Measurements from ENCODE around the gene ADCY10.
"Not testable (repeated sequence)": the region's sequence is repeated elsewhere in the genome, so short reads cannot be mapped to it uniquely, and the experiment has no call there.

ADCY10 gene

GRCh38 chr1:167860231-167860923 lies 53.6 kb downstream of the ADCY10 start:
- no peak for DNase-seq (ENCODE audit: low read depth in 3 of 3)

- DNase-seq (ENCODE audit: low read depth in 3 of 3), result no peak
These were observed 57.1 kb downstream of the ADCY10 start for GRCh38 chr1:167856711-167857418.

- no peak for DNase-seq (ENCODE audit: low read depth in 3 of 3)
These were observed 59.8 kb downstream of the ADCY10 start for GRCh38 chr1:167854184-167854583.

GRCh38 chr1:167849666-167850065 lies 64.3 kb downstream of the ADCY10 start:
- no peak for DNase-seq (ENCODE audit: low read depth in 3 of 3)

DNA sequence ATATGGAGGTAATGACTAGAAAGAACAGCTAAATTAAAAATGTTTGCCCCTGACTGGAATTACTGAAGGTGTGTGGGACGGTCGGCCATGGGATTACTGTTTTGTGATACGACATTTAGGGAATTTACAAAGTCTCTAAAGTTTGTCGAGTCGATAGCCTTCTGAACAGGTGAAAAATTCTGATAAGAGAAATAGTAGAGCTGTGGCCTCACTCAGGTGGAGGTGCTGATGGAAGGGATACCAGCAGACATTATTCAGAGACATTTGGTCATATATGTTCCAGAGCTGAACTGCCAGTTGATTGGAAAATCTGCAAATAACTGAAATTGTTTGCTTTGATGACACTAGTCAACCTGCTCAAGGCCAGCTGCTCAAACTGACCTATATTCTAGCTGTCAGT lies 71.1 kb downstream of the ADCY10 start:
- DNase-seq (ENCODE audit: low read depth in 3 of 3), result no peak

DNA sequence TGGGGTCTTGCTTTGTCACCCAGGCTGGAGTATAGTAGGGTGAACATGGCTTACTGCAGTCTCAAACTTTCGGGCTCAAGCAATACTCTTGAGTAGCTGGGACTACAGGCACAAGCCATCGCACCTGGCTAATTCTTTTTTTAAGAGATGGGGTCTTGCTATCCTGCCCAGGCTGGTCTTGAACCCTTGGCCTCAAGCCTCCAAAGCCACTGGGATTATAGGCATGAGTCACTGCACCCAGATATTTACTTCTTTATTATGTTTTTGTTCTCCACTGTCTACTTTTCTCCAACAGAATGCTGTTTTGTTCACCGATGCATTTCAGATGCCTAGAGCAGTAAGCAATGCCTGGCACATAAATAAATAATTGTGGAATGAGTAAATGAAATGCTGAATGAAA lies 72.4 kb downstream of the ADCY10 start:
- DNase-seq (ENCODE audit: low read depth in 3 of 3), result no peak

DNA sequence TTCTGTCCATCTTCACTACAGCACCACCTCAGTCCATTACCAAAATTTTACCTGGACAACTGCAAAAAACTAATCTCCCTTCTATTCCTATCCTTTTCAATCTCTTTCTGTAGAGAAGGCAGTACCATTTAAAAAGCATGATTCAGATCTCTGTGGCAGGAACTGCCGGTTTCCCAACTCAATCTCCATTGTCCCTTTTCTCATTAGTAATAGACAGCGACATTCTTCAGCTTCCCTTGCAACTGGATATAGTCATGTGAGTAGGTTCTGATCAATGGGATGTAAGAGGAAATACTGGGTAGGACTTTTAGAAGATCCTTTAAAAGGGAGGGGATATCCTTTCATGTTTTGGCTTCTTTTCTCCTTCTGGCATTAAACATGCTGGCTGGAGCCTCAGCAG lies 74.9 kb downstream of the ADCY10 start:
- no peak for DNase-seq (ENCODE audit: low read depth in 3 of 3)

GRCh38 chr1:167837326-167837725 lies 76.6 kb downstream of the ADCY10 start:
- DNase-seq (ENCODE audit: low read depth in 3 of 3), result no peak

- no peak for DNase-seq (ENCODE audit: low read depth in 3 of 3)
These were observed 77.7 kb downstream of the ADCY10 start for GRCh38 chr1:167836197-167836596.

DNA sequence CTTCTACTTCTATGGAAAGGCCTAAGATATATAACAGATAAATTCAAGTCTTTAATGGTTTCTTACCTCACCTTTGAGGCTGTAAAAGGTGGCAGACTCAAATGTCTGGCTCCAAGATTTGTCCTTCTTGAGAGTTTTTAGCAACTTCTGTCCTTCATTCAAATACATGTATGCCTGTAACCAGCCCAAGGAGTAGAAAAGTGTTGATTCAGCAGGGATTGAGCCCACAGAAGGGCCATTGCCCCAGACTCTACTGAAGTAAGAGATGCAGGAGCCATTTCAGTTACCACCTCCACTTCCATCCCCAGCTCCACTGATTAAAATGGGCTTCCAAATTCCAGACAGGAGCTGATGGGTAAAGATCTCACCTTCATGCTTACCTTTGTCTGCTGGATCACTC lies 80.0 kb downstream of the ADCY10 start:
- no peak for DNase-seq (ENCODE audit: low read depth in 3 of 3)

GRCh38 chr1:167832693-167833092 lies 81.2 kb downstream of the ADCY10 start:
- no peak for DNase-seq (ENCODE audit: low read depth in 3 of 3)

- DNase-seq (ENCODE audit: low read depth in 3 of 3), result not testable (repeated sequence)
These were observed 83.3 kb downstream of the ADCY10 start for GRCh38 chr1:167830668-167831067.

DNA sequence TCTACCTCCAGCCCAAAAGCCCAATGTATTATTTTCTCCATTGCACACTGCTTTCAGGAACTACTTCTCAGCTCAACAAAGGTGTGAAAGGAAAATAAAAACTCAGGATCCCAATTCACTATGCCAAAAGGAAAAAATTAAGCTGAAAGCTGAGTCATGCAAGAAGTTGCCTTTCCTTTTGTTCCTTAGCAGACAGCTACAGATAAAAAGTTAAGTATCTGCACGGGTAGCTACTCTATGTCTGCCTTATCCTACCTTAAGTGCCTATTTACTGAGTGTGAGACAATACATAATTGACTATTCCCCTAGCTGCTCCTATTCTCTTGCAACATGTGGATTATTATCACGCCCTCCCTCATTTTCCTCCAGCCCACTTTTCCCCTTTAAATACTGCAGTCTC lies 84.1 kb downstream of the ADCY10 start:
- no peak for DNase-seq (ENCODE audit: low read depth in 3 of 3)

DNA sequence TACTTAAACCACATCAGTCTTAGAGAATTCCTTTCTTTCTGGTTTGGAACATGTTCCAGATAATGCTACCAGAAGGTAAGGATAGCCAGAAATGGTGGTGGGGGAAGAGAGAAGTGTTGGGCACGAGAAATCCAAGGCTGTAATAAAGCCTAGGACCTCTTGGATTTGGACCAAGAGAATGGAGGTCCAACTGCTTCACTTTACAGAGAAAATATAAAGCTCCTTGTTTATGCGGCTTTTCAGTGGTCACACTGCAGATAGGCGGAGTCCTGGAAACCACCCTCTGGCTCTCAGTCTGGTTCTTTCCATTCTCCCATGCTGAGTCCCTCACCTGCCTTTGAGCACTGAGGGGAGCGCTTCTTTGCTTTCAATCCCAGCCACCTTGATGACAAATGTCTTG lies 87.8 kb downstream of the ADCY10 start:
- no peak for DNase-seq (ENCODE audit: low read depth in 3 of 3)

- no peak for DNase-seq (ENCODE audit: low read depth in 3 of 3)
These were observed 88.4 kb downstream of the ADCY10 start for GRCh38 chr1:167825419-167826079.

DNA sequence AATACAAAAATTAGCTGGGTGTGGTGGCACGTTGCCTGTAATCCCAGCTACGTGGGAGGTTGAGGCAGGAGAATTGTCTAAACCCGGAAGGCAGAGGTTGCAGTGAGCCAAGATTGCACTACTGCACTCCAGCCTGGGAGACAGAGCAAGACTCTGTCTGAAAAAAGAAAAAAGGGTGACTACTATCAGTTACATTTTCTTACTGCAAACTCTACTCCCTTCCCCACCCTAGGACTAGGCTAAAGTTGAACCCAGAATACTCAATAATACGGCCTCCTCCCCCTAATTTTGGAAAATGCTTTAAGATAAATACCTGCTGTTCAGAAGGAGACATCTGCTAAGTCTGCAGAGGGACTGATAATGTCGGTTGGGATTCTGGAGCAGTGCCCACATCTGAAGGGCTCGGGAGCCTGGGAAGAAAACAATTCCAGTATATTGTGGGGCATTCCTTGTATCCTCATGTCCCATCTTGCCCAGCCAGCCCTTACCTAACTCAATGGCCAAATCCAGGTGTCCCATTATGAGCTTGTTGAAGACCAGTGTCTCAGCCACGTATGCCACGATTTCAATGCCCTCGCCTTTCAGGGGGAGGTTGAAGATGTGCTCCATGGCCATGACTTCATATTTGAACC lies 89.7 kb downstream of the ADCY10 start:
- DNase-seq (ENCODE audit: low read depth in 3 of 3), result no peak

DNA sequence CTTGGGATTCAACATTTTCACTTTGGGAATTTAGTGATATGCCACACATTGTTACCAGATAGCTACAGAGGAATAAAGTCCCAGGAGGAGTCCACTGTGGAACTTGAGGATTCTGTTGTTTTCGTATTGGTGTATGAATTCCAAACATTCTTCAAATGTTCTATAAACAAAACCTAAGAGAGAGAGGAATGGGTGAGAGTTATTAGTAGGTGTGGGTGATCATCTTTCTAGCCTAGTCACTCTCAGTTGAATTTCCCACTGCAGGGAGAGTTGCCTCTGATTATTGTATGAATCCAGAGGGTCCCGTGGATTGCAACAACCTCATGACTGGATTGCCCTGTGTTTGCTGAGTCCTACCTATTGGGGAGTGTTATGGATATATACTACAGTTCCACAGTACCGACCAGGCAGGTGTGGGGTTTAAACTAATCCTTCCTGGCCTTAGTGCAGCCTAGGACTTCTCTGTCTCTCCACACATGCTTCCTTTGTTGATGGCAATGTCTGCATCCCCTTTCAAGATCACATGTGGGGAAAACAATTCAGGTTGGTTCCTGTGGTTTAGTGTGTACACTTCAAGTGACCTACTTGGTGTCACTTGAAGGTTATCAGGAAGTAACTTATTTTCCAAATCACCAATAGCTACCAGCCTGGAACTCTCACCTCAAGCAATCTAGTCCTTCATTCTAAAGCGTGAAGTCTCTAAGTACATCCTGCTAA lies 91.8 kb downstream of the ADCY10 start:
- no peak for DNase-seq (ENCODE audit: low read depth in 3 of 3)

DNA sequence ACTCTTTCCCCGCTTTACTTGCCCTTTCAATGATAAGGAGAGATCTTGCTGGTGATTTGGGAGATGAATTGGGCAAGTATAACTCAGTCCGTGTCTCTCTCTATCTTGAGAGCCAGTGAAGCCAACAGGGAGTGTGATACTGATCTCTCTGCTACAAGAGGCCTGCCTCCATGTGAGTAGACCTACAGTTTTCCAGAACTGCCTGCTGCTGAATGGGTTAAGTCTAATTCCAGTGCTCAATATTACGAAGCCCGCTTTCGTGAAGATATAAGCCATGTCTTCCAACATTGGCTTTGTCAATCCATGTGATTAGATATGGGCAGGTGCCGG lies 92.6 kb downstream of the ADCY10 start:
- no peak for DNase-seq (ENCODE audit: low read depth in 3 of 3)

GRCh38 chr1:167820684-167821355 lies 93.1 kb downstream of the ADCY10 start:
- no peak for DNase-seq (ENCODE audit: low read depth in 3 of 3)

DNA sequence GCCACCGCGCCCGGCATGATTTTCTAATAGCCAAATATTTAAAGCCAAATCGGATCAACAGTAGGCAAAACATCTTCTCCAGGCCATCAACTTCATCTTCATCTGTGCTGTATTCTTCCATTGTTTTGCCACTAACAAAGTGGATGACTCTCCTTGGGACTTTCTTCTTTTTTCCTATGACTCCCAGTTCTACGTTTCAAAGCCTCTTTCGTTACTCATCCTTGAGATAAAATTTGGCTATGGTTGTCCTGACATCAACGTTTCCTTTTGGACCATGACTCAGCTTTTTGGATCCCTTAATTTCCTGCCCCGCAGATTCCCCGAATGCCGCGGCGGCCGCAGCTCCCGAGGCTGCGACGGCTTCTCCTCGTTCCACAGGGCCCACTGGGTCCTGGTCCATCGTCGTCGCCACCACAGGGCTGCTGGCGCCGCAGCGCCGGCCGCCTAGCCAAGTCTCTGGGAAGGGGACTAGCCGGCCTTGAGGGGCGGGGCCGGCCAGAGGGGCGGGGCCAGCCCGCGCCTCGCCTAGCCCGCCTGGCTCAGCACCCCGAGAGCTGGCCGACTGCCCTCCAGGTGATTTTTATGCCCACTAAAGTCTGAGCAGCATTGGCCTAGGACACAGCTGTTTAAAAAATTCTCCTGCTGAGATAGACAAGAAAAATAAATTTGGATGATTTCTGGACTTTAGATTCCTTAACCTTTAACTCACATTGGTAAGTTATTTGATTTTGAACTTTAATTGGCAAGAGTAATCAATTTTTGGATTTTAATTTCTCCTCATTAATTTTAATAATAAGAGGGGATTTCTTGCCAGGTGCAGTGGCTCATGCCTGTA lies 93.9 kb downstream of the ADCY10 start:
- no peak for DNase-seq (ENCODE audit: low read depth in 3 of 3)

GRCh38 chr1:167815650-167816049 lies 98.3 kb downstream of the ADCY10 start:
- no peak for DNase-seq (ENCODE audit: low read depth in 3 of 3)

Measured in stimulated activated CD4-positive, alpha-beta T cell treated with anti-CD3 and anti-CD28 coated beads, TNF-alpha, amount 100 ng/mL, for 48 hours (primary cell).